BLaER1 treated with 17β-estradiol and CSF1 and Interleukin-3, amounts not matched to agents 10 nM and 100 nM (cell line): ENCODE measurements around the gene ADGRL3.
"Not testable (repeated sequence)": the region's sequence is repeated elsewhere in the genome, so short reads cannot be mapped to it uniquely, and the experiment has no call there.

Source experiments
- H3K27ac ChIP-seq, 11 experiments: shearing (Covaris generic); formaldehyde crosslinking; 2 replicates each; pipeline ENCODE4 v1.8.1; 2022
- H3K27me3 ChIP-seq, 11 experiments: shearing (Covaris generic); formaldehyde crosslinking; 2 replicates each; pipeline ENCODE4 v1.8.1; 2022
- H3K36me3 ChIP-seq, 11 experiments: shearing (Covaris generic); formaldehyde crosslinking; 2 replicates each; pipeline ENCODE4 v1.8.1; 2022
- H3K4me1 ChIP-seq, 10 experiments: shearing (Covaris generic); formaldehyde crosslinking; 2 replicates each; pipeline ENCODE4 v1.8.1; 2022
- H3K4me2 ChIP-seq, 11 experiments: shearing (Covaris generic); formaldehyde crosslinking; 2 replicates each; pipeline ENCODE4 v1.8.1; 2022
- H3K4me3 ChIP-seq, 10 experiments: shearing (Covaris generic); formaldehyde crosslinking; 2 replicates each; pipeline ENCODE4 v1.8.1; 2022
- H3K9ac ChIP-seq, 11 experiments: shearing (Covaris generic); formaldehyde crosslinking; 2 replicates each; pipeline ENCODE4 v1.8.1; 2022
- H3K9me3 ChIP-seq, 11 experiments: shearing (Covaris generic); formaldehyde crosslinking; replicated peaks in 1 of 11; 2 replicates each; pipeline ENCODE4 v1.8.1; 2022
- H4K20me1 ChIP-seq, 11 experiments: shearing (Covaris generic); formaldehyde crosslinking; 2 replicates each; pipeline ENCODE4 v1.8.1; 2022
- Cebpa-rat ChIP-seq, 11 experiments: shearing (Covaris generic); IDR thresholded peaks; 2 replicates each; pipeline ENCODE4 v1.8.1; 2022

ADGRL3 gene

DNA sequence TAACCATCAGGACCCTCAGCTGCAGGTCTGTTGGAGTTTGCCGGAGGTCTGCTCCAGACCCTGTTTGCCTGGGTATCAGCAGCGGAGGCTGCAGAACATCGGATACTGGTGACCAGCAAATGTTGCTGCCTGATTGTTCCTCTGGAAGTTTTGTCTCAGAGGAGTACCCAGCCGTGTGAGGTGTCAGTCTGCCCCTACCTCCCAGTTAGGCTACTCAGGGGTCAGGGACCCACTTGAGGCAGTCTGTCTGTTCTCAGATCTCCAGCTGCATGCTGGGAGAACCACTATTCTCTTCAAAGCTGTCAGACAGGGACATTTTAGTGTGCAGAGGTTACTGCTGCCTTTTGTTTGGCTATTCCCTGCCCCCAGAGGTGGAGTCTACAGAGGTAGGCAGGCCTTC is 559.8 kb downstream of the ADGRL3 start:
- H4K20me1 ChIP-seq, H3K4me3 ChIP-seq, H3K36me3 ChIP-seq, H3K27ac ChIP-seq, H3K4me2 ChIP-seq, H3K27me3 ChIP-seq, H3K4me1 ChIP-seq, H3K9ac ChIP-seq: not testable (repeated sequence)
- H3K9me3 ChIP-seq = peaks cover 0 to 12% (median 0%) of the 10 kb centered on the region in 11 experiments; a peak in 4 of 22 replicates

DNA sequence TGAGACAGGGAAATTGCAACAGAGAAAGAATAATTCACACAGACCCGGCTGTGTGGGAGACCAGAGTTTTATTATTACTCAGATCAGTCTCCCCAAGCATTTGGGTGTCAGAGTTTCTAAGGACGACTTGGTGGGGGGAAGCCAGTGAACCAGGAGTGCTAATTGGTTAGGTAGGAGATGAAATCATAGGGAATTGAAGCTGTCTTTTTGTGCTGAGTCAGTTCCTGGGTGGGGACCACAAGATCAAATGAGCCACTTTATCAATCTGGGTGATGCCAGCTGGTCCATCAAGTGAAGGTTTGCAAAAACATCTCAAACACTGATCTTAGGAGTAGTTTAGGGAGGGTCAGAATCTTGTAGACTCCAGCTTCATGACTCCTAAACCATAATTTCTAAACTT is 560.7 kb downstream of the ADGRL3 start:
- H4K20me1 ChIP-seq = no peaks in the 10 kb centered on the region
- H3K4me2 ChIP-seq = no peak overlapping the region
- H3K9ac ChIP-seq = no peak overlapping the region
- no peak overlapping the region for H3K4me3 ChIP-seq
- peaks cover 0 to 12% (median 0%) of the 10 kb centered on the region in 11 experiments; a peak in 4 of 22 replicates for H3K9me3 ChIP-seq
- H3K27me3 ChIP-seq = no peaks in the 10 kb centered on the region
- H3K4me1 ChIP-seq = no peaks in the 10 kb centered on the region
- H3K36me3 ChIP-seq = no peaks in the 10 kb centered on the region
- H3K27ac ChIP-seq = no peak overlapping the region
- no peak for TF ChIP-seq Cebpa-rat (IDR thresholded peaks at IDR 0.05)

DNA sequence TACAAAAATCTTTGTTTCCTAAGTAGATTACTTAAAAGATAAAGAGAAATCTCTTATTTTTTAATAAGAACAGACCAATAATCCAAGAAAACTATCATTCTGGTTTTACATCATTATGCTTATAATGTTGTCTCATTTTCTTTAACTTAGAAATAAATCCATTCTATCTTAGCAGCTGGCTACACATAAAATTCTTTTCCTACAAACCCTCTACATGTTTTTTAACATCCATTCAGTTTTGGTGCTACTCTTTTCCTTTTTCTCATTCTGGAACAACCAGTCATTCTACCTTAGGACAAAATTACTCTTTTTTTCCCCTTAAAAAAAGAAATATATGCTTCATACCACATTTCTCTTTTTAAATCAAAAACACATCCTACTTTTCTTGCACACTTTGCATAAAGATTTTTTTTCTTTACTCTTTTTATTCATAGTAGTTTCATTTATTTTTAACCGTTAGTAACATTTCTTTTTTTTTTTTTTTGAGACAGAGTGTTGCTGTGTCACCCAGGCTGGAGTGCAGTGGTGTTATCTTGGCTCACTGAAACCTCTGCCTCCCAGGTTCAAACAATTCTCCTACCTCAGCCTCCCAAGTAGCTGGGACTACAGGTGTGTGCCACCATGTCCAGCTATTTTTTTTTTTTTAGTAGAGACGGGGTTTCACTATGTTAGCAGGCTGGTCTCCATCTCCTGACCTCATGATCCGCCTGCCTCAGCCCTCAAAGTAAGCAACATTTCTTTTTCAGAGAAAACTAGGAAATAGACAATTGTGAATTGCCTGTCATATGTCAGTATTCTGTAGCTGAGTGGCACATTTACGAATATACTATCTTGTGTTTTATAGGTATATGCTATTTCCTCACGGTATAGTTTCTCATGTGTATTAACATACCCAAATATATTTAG is 562.8 kb downstream of the ADGRL3 start:
- Histone ChIP-seq H3K27me3 (no peaks in the 10 kb centered on the region), H3K9me3 (peaks cover 0 to 12% (median 0%) of the 10 kb centered on the region in 11 experiments; a peak in 4 of 22 replicates), H3K4me3 (no peak overlapping the region), H3K4me2 (no peak overlapping the region), H4K20me1 (no peaks in the 10 kb centered on the region), H3K27ac (no peak overlapping the region), H3K4me1 (no peaks in the 10 kb centered on the region), H3K9ac (no peak overlapping the region), H3K36me3 (no peaks in the 10 kb centered on the region)
- TF ChIP-seq Cebpa-rat (IDR thresholded peaks at IDR 0.05) = no peak

DNA sequence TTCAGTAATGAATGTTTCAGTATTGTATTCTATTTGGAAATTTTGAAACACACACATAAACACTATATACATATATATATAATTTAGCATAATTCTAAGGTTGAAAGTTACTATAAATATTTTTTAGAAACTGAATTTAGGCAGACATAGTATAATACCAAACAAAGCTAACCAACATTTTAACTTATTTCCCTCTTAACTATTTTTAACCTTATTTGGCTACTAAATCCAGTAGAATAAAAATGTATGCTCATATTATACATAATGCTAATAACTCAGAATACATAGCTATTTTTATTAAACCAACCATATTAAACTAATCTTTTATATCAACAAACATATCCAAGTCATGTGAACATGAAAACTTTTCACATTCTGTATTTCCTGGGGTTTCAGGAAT is 563.6 kb downstream of the ADGRL3 start:
- H3K4me3 ChIP-seq = no peak overlapping the region
- no peak for TF ChIP-seq Cebpa-rat (IDR thresholded peaks at IDR 0.05)

DNA sequence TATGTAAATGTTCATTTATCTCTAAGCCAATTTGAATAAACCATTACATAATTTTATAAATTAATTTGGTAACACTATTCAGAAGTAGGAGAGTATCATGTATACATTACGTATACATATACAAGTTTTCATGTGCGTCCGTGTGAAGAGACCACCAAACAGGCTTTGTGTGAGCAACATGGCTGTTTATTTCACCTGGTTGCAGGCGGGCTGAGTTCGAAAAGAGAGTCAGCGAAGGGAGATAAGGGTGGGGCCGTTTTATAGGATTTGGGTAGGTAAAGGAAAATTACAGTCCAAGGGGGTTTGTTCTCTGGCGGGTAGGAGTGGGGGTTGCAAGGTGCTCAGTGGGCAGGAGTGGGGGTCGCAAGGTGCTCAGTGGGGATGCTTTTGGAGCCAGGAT is 564.0 kb downstream of the ADGRL3 start:
- not testable (repeated sequence) for H3K27me3 ChIP-seq, H3K4me1 ChIP-seq, H3K4me3 ChIP-seq, H4K20me1 ChIP-seq, H3K27ac ChIP-seq, H3K4me2 ChIP-seq, H3K9ac ChIP-seq, H3K36me3 ChIP-seq
- H3K9me3 ChIP-seq = peaks cover 0 to 12% (median 0%) of the 10 kb centered on the region in 11 experiments; a peak in 4 of 22 replicates

More for the DNA sequence above, 563.6 kb downstream of the ADGRL3 start:
- no peaks in the 10 kb centered on the region for H4K20me1 ChIP-seq
- H3K36me3 ChIP-seq = no peaks in the 10 kb centered on the region
- H3K9ac ChIP-seq = no peak overlapping the region
- no peaks in the 10 kb centered on the region for H3K27me3 ChIP-seq
- H3K4me1 ChIP-seq = no peaks in the 10 kb centered on the region
- H3K9me3 ChIP-seq = peaks cover 0 to 12% (median 0%) of the 10 kb centered on the region in 11 experiments; a peak in 4 of 22 replicates
- H3K4me2 ChIP-seq = no peak overlapping the region
- no peak overlapping the region for H3K27ac ChIP-seq

DNA sequence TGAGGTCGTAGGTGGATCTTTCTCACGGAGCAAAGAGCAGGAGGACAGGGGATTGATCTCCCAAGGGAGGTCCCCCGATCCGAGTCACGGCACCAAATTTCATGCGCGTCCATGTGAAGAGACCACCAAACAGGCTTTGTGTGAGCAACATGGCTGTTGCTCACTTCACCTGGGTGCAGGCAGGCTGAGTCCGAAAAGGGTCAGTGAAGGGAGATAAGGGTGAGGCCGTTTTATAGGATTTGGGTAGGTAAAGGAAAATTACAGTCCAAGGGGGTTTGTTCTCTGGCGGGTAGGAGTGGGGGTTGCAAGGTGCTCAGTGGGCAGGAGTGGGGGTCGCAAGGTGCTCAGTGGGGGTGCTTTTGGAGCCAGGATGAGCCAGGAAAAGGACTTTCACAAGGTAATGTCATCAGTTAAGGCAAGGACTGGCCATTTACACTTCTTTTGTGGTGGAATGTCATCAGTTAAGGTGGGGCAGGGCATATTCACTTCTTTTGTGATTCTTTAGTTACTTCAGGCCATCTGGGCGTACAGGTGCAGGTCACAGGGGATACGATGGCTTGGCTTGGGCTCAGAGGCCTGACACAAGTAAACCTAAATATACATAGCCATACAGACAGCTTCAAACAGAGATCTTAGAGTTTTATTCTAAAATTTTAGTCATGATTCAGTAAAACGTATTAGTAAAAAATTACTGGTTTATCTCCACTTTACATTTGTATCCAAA is 569.5 kb downstream of the ADGRL3 start:
- not testable (repeated sequence) for H3K4me2 ChIP-seq, H3K9me3 ChIP-seq, H4K20me1 ChIP-seq, H3K36me3 ChIP-seq, H3K9ac ChIP-seq, H3K27ac ChIP-seq, H3K4me1 ChIP-seq, H3K27me3 ChIP-seq, H3K4me3 ChIP-seq

GRCh38 chr4:61770456-61770855 is 570.3 kb downstream of the ADGRL3 start:
- no peak for TF ChIP-seq Cebpa-rat (IDR thresholded peaks at IDR 0.05)
- no peaks in the 10 kb centered on the region for H3K9me3 ChIP-seq
- no peak overlapping the region; a peak in 1 of 22 replicates for H3K27ac ChIP-seq
- H3K27me3 ChIP-seq = no peaks in the 10 kb centered on the region
- no peak overlapping the region for H3K9ac ChIP-seq
- H3K4me3 ChIP-seq = no peak overlapping the region
- no peak overlapping the region for H3K4me2 ChIP-seq
- no peaks in the 10 kb centered on the region for H4K20me1 ChIP-seq
- no peaks in the 10 kb centered on the region for H3K36me3 ChIP-seq
- H3K4me1 ChIP-seq = peaks cover 0 to 9% (median 0%) of the 10 kb centered on the region in 10 experiments; a peak in 2 of 20 replicates

- TF ChIP-seq Cebpa-rat (IDR thresholded peaks at IDR 0.05) = no peak
- no peak overlapping the region for H3K4me3 ChIP-seq
- peaks cover 0 to 9% (median 0%) of the 10 kb centered on the region in 10 experiments; a peak in 2 of 20 replicates for H3K4me1 ChIP-seq
- H3K27ac ChIP-seq = no peak overlapping the region; a peak in 1 of 22 replicates
- no peaks in the 10 kb centered on the region for H4K20me1 ChIP-seq
- H3K36me3 ChIP-seq = no peaks in the 10 kb centered on the region
- H3K9ac ChIP-seq = no peak overlapping the region
- no peaks in the 10 kb centered on the region for H3K27me3 ChIP-seq
- peak overlapping the region in 5 of 11 experiments; percentile 8 to 44 (median 28); a peak in 6 of 22 replicates for H3K4me2 ChIP-seq
- no peaks in the 10 kb centered on the region for H3K9me3 ChIP-seq
These were observed 570.9 kb downstream of the ADGRL3 start for GRCh38 chr4:61771056-61771455.

DNA sequence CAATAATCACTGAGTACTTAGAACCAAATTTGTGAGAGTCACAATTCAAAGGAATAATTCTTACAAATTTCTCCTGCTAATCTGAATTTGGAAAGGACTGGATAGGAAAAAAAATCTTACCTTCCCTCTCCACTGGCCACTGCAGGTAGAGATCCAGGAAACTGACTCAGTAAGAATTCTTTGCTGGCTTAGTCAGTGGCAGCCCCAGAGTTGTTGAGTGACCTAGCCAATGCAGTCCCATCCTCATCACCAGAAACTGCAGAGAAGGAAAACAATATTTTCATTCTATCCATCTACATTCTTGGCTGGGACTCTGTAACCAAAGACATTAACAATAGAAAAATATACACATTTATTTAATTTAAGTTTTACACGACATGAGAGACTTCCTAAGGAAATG is 572.0 kb downstream of the ADGRL3 start:
- H3K36me3 ChIP-seq = no peaks in the 10 kb centered on the region
- no peaks in the 10 kb centered on the region for H4K20me1 ChIP-seq
- no peak overlapping the region for H3K9ac ChIP-seq
- no peaks in the 10 kb centered on the region for H3K27me3 ChIP-seq
- H3K4me3 ChIP-seq = no peak overlapping the region
- TF ChIP-seq Cebpa-rat (IDR thresholded peaks at IDR 0.05) = no peak
- no peak overlapping the region for H3K27ac ChIP-seq
- no peaks in the 10 kb centered on the region for H3K9me3 ChIP-seq
- no peak overlapping the region for H3K4me2 ChIP-seq
- peaks cover 0 to 9% (median 0%) of the 10 kb centered on the region in 10 experiments; a peak in 2 of 20 replicates for H3K4me1 ChIP-seq
